HG03095 (cell line): ENCODE measurements around the gene SAP25.
"Not testable (repeated sequence)": the region's sequence is repeated elsewhere in the genome, so short reads cannot be mapped to it uniquely, and the experiment has no call there.

Experiments used
- ATAC-seq: cut with Tn5 transposase; IDR thresholded peaks from one replicate; pipeline ENCODE4 v1.9.1; 2021; ENCODE audit warnings: moderate library complexity; ENCODE audit not compliant: unreplicated experiment

Gene SAP25

DNA sequence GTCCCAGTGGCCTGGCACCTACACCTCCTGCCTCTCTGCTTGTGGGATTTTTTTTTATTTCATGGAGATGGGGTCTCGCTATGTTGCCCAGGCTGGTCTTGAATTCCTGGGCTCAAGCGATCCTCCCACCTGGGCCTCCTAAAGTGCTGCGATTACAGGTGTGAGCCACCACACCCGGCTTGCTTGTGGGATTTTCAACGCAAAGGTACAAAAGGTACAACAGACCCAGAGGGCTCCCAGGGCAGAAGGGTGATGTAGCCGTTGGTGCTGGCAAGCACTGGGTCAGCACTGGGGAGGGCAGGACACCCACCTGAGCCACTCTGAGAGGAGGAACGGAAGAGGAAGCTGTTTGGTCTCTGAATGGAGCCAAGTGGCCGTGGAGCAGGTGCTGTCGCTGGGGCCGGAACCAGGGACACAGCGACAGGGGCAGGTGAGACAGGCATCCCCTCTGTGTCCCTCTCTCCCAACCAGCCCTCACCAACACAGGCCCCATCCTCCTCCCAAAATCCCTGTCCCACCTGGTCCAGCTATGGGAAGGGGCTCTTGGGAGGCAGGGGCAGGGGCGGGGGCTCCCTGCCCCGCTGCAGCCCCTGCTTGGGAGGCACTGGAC is 2.8 kb upstream of the SAP25 start:
- no peak for ATAC-seq

GRCh38 chr7:100575746-100576383 is 2.2 kb upstream of the SAP25 start:
- ATAC-seq, result no peak

DNA sequence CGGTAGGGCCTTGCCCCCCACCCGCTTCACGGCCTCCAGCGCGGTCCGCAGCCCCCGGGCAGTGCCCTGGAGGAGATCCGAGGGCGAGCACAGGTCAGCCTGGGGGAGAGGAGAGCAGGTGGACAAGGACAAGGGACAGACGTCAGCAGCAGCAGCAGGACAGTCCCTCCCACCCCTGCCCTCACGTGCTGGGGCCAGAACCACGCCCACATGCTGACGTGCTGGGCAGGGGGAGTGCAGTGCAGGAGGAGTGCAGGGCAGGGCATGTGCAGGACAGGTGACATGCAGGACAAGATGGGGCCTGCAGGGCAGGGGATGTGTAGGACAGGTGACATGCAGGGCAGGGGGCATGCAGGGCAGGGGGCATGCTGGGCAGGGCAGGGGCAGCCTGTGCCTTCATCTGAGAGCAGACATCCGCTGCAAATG is 1.5 kb upstream of the SAP25 start:
- ATAC-seq, result no peak

DNA sequence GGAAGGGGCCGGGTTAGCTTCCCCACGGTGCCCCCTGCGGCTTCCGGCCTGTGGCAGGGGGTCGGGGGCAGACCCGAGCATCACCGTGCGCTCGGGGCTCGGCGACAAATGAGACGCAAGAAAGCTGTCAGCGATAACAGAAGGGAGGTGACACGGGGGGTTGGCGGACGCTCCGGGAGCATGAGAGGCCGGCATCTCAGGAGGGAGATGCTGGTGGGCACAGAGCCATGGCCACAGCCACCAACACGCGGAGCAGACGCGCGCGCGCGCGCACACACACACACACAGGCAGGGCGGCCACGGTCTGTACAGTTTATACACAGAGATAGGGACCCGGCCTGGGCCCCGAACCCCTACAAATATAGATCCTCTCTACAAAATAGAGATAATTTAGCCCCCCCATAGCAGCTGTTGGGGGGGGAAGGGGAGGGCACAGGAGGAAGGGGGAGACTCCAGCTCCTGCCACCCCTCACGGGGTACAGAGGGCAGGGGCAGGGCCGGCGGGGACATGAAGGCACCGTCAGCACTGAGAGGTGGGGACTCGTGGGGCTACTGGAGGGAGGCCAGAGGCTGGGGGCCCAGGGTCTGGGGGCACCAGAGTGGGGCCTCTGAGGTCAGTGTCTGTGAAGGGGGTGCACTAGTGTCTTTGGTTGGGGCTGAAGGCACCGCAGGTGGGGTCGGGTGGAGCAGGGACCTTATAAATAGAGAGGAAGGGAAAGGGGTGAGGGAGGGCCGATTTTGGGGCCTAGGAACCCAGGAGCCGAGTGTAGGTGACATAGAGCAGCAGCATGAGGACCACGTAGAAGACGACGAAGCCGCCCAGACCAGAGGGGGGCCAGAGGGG is 884 bp upstream of the SAP25 start:
- no peak for ATAC-seq

DNA sequence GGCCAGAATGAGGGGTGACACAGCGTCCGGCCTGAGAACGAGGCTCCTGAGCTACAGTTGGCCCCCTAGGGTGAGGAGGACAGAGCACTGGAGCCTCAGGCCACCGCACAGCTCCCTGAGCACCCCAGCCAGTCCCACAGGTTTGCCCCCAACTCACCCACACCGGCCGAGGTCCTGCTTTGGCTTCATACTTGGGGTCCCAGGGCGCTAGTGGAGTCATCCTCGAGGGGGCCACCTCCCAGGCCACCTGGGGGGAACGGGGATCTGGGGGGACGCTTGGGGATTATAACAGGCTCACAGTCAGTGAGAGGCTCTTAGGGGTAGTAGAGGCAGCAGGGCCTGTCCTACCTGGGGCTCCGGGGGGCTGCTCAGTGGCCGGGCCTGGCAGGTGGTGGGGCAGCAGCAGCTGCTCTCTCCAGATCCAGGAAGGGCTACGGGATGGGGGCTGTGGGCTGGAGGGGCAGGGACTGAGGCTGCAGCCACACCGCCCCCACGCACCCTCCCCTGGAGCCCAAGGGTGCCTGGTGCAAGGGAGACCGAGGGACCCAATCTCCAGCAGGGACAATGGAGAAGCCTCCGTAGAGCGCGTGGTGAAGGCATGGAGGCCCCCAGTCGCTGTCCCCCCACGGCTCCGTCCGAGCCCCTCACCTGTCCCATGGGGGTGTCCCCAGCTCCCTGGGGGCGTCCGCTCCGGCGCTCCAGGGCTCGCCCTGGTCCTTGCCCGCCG is 588 bp downstream of the SAP25 start:
- ATAC-seq, result no peak

GRCh38 chr7:100572281-100572948 is 1.3 kb downstream of the SAP25 start:
- no peak for ATAC-seq

DNA sequence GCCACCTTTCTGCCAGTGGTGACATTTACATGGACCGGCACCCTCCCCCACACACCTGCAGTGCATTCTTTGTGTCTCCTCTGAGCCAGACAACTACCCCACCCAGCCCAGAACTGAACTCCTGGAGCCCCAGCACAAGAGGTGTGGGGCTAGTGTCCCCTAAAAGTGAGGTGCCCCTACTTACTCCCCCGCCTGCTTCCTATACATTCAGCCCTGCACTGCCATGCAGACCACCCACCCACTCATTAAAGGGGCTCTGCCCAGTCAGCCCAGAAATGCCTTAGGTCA is 1.9 kb downstream of the SAP25 start:
- no peak for ATAC-seq

DNA sequence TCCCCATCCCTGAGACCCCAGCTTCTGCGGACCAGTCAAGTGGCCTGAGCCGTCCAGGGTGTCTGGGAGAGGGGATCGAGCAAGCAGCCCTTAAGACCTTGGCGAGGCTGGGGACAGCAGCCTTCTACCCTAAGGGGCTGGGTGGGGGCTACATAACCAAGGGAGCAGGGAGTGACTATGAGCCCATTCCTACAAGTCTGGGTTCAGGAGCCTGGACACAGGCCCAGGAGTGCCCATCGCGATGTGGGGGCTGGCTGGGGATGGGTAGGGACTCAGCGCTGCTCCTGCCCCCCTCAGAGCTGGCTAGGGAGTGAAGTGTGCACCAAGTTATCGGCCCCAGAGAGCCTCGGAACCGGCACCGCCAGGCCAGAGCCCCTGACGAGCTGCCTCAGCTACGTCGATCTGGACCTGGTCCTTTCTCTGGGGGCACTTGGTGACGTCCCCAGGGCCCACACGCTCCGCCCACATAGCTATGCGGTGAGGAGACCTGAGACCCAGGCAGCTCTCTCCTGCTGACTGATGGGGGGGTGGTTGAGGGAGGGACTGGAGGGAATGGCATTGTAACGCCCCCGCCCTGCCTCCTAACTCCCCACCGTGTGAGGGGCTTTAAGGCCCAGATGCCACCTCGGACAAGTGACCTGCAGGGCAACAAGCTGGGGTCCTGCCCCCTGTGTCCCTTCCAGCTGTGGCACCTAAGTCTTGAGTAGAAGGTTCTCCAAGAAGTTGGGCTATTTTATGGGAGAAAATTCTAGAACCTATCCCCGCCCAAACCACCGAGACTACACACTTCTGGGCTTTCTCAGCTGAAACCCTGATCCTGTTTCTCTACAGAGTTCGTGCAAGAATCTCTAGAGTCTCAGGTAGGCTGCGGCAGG is 2.5 kb downstream of the SAP25 start:
- no peak for ATAC-seq

GRCh38 chr7:100568896-100569844 is 4.5 kb downstream of the SAP25 start:
- no peak for ATAC-seq

DNA sequence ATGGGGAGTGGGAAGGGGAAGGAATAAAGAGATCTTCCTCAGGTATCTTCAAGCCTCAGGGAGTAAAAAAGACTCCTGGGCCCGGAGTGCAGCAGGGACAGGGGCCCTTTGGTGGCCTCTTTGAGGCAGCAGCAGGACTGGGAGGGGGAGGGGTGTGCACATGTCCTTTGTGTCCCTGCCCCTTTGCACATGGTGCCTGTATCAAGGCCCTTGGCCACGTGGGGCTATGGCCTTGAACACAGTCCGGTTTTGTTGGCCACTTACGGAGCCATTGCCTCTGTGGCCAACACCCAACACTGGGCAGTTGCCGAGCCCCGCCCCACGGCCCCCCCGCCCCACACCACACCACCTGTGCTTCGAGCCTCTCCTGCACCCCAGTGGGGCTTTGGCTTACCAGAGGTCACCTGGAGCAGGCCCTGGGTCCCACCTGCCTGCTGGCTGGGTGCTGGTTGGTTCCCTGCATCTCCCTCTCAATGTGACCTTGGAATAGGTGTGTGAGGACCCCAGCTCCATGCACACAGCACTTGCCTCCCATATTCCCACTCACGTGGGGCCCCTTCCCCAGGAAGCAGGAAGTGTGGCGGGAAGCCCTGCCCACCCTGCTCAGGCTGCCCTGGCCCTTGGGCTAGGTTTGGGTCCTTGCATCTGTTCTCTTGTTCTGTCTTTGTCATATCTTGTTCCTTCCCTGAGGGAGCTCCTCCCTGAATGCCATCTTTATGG is 5.4 kb downstream of the SAP25 start:
- no peak for ATAC-seq

GRCh38 chr7:100567751-100568175 is 5.9 kb downstream of the SAP25 start:
- ATAC-seq, result no peak

GRCh38 chr7:100567031-100567730 is 6.5 kb downstream of the SAP25 start:
- ATAC-seq, result no peak

GRCh38 chr7:100566018-100566531 is 7.6 kb downstream of the SAP25 start:
- ATAC-seq, result no peak

GRCh38 chr7:100565133-100565571 is 8.5 kb downstream of the SAP25 start:
- ATAC-seq, result no peak

DNA sequence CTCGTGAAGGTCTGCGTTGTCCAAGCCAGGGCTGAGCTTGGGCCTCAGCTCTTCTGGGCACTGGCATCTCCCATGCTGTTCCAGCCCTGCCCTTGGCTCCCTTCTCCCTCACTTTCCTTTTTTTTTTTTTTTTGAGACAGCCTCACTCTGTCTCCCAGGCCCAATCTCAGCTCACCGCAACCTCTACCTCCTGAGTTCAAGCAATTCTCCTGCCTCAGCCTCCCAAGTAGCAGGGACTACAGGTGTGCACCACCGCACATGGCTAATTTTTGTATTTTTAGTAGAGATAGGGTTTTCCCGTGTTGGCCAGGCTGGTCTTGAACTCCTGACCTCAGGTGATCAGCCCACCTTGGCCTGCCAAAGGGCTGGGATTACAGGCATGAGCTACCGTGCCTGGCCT is 9.3 kb downstream of the SAP25 start:
- ATAC-seq, result not testable (repeated sequence)

GRCh38 chr7:100563809-100564400 is 9.8 kb downstream of the SAP25 start:
- ATAC-seq, result no peak

DNA sequence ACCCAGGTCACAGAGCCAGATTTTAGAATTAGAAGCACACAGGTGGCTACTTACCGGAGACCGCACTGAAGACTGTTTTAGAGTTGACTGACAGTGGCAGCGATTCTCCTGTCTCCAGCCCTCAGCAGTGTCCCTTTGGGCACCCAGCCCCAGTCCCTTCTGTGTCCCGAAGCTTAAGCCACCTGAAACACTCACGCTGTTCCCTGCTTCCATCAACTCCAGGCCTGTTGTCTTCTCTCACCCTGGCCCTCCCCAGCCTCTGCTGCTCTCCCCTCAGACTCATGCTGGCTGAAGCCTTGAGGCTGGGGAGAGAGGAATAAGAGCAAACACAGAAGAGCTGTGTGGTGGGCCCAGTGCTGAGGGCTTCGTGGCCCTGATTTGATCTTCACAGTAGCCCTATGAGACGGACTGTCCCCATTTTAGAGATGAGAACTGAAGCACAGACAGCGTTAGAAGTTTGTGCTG is 10.6 kb downstream of the SAP25 start:
- ATAC-seq, result no peak
